ENCODE results near the gene PIEZO1. TPM values are rescaled to one million over a fixed set of nuclear protein-coding genes. Genes with fewer than 3 reads are reported as not detected.

The PIEZO1 gene
- total RNA-seq, 4 donors from 2014 or later = 196 to 281 (median 206) TPM

GRCh38 chr16:88686062-88686438 is 99.0 kb downstream of the PIEZO1 start:
- intact Hi-C loops (cut with DNase I; ENCODE audit: low total_unique reads) = no loop called here
- peak overlapping the region; percentile 31 for H3K4me3 ChIP-seq (ENCODE audit: low read depth, poor library complexity, severe bottlenecking)
- no peak for DNase-seq (ENCODE audit: low spot score in 2 of 2)
- 2% methylated on average over 19 to 24 of the region's 25 CpGs for WGBS, 2 donors
- TF ChIP-seq CTCF (IDR thresholded peaks at IDR 0.05) = no peak
- no peak for TF ChIP-seq POLR2A (IDR thresholded peaks at IDR 0.05)

- peak overlapping the region; percentile 31 for H3K4me3 ChIP-seq (ENCODE audit: low read depth, poor library complexity, severe bottlenecking)
- intact Hi-C loops (cut with DNase I; ENCODE audit: low total_unique reads) = no loop called here
- 4 to 6% methylated on average over 16 to 33 of the region's 33 CpGs for WGBS, 2 donors
- TF ChIP-seq CTCF (IDR thresholded peaks at IDR 0.05) (no peak), POLR2A (IDR thresholded peaks at IDR 0.05) (no peak)
- DNase-seq (ENCODE audit: low spot score in 2 of 2) = peak in 1 of 2 donors; percentile 85
Measured at GRCh38 chr16:88685156-88686061, 99.6 kb downstream of the PIEZO1 start.

GRCh38 chr16:88684569-88685155 is 100.4 kb downstream of the PIEZO1 start:
- DNase-seq (ENCODE audit: low spot score in 2 of 2) = no peak
- 70 to 75% methylated on average over 15 of the region's 15 CpGs for WGBS, 2 donors
- H3K4me3 ChIP-seq (ENCODE audit: low read depth, poor library complexity, severe bottlenecking) = no peak overlapping the region
- TF ChIP-seq CTCF (IDR thresholded peaks at IDR 0.05) (no peak), POLR2A (IDR thresholded peaks at IDR 0.05) (no peak)
- intact Hi-C loops (cut with DNase I; ENCODE audit: low total_unique reads) = no loop called here

- intact Hi-C loops (cut with DNase I; ENCODE audit: low total_unique reads) = no loop called here
- TF ChIP-seq POLR2A (IDR thresholded peaks at IDR 0.05) = no peak
- no peak for TF ChIP-seq CTCF (IDR thresholded peaks at IDR 0.05)
- 33 to 51% methylated on average over 19 to 21 of the region's 21 CpGs for WGBS, 2 donors
- no peak overlapping the region for H3K4me3 ChIP-seq (ENCODE audit: low read depth, poor library complexity, severe bottlenecking)
- peak; percentile 57 to 90 for DNase-seq (ENCODE audit: low spot score in 2 of 2)
Measured at GRCh38 chr16:88681709-88682451, 103.1 kb downstream of the PIEZO1 start.

- no peak for TF ChIP-seq POLR2A (IDR thresholded peaks at IDR 0.05)
- TF ChIP-seq CTCF (IDR thresholded peaks at IDR 0.05) = no peak
- WGBS, 2 donors = 49 to 63% methylated on average over 19 to 31 of the region's 31 CpGs
- H3K4me3 ChIP-seq (ENCODE audit: low read depth, poor library complexity, severe bottlenecking) = no peak overlapping the region
- DNase-seq (ENCODE audit: low spot score in 2 of 2) = no peak
- intact Hi-C loops (cut with DNase I; ENCODE audit: low total_unique reads) = no loop called here
Measured at GRCh38 chr16:88681084-88681680, 103.8 kb downstream of the PIEZO1 start.

All from lower leg skin (tissue), 4 donors.